ENCODE results near the gene RPRM. TPM values are rescaled to one million over a fixed set of nuclear protein-coding genes. Genes with fewer than 3 reads are reported as not detected.

The RPRM gene
- total and polyA plus RNA-seq, 10 donors, result 0.56 to 2.2 (median 1.5) TPM

DNA sequence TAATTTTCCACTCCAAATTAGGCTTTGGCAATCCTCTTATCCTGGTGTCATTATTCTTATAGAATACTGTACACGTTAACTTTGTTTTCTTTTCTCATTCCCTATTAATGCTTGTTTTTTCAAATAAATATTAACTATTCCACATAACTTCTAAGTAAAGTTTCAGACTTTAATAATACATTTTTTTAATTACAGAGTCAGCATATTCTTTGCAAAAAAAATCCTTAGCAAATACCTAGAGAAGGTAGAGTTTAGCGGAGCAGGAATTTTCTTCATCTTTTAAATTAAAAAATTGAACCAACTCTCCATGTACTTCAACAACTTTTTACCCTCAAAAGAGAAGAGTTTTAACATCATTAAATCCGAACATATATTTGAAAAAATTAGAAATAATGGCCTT is 45.2 kb downstream of the RPRM start:
- WGBS, 5 donors, result 81 to 86% (median 84%) methylated on average over 3 of the region's 3 CpGs
- TF ChIP-seq CTCF (IDR thresholded peaks at IDR 0.05 in 8 of 11, conservative IDR thresholded peaks at IDR 0.05 in 3 of 11) (no peak), POLR2AphosphoS5 (IDR thresholded peaks at IDR 0.05) (no peak), POLR2A (IDR thresholded peaks at IDR 0.05) (no peak)

GRCh38 chr2:153432381-153432780 is 46.2 kb downstream of the RPRM start:
- Histone ChIP-seq H3K4me1 (no peaks in the 10 kb centered on the region), H3K36me3 (no peaks in the 10 kb centered on the region), H3K9me3 (no peaks in the 10 kb centered on the region), H3K27ac (no peak overlapping the region), H3K27me3 (replicated peaks in 1 of 7) (no peaks in the 10 kb centered on the region), H3K4me3 (no peak overlapping the region)
- WGBS, 5 donors, result 43 to 57% (median 49%) methylated on average over 2 of the region's 2 CpGs
- intact Hi-C loops (cut with DNase I; ENCODE audit: low total_unique reads), result no loop called here
- TF ChIP-seq CTCF (IDR thresholded peaks at IDR 0.05 in 8 of 11, conservative IDR thresholded peaks at IDR 0.05 in 3 of 11) (no peak), POLR2AphosphoS5 (IDR thresholded peaks at IDR 0.05) (no peak)
- no peak for DNase-seq

More for the DNA sequence above, 45.2 kb downstream of the RPRM start:
- Histone ChIP-seq H3K27me3 (replicated peaks in 1 of 7) (no peaks in the 10 kb centered on the region), H3K36me3 (no peaks in the 10 kb centered on the region), H3K9me3 (peaks cover 0 to 1% (median 0%) of the 10 kb centered on the region in 8 donors), H3K27ac (no peak overlapping the region), H3K4me3 (no peak overlapping the region), H3K4me1 (no peaks in the 10 kb centered on the region)
- no peak for DNase-seq
- intact Hi-C loops (cut with DNase I; ENCODE audit: low total_unique reads), result no loop called here

DNA sequence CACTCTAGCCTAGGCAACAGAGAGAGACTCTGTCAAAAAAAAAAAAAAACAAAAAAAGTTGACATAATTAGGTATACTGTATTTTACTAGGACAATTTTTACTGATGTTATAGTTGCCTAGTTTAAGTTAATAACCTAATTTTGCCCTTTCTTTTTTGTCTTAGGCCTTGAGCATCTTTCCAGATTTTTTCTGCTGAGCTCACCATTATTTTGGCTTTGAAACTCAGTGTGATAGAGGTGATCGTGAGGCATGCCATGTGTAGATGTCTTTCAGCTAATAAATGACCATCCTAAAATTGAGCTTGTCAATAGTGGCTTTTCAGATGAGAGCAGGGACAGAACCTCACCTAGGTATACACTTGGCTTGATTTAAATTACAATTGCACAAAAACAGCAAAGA is 47.4 kb downstream of the RPRM start:
- WGBS, 5 donors, result 59 to 88% (median 71%) methylated on average over 1 of the region's 1 CpG
- H3K27ac ChIP-seq, result no peak overlapping the region
- no peaks in the 10 kb centered on the region for H3K9me3 ChIP-seq
- TF ChIP-seq POLR2A (IDR thresholded peaks at IDR 0.05) (no peak), POLR2AphosphoS5 (IDR thresholded peaks at IDR 0.05) (no peak), CTCF (IDR thresholded peaks at IDR 0.05 in 8 of 11, conservative IDR thresholded peaks at IDR 0.05 in 3 of 11) (no peak)
- intact Hi-C loops (cut with DNase I; ENCODE audit: low total_unique reads), result no loop called here
- no peak for DNase-seq
- no peaks in the 10 kb centered on the region for H3K36me3 ChIP-seq
- H3K4me1 ChIP-seq, result no peaks in the 10 kb centered on the region
- H3K27me3 ChIP-seq (replicated peaks in 1 of 7), result no peaks in the 10 kb centered on the region
- H3K4me3 ChIP-seq, result no peak overlapping the region

Small RNAs within 50 kb of the gene (small RNA-seq; reads per million reads assigned to genes)
- 0 reads per million in 4 donors for gene RF00275

Measured in spleen (tissue), 11 donors.